ENCODE measurements around the gene GRIN2A.

Gene GRIN2A

DNA sequence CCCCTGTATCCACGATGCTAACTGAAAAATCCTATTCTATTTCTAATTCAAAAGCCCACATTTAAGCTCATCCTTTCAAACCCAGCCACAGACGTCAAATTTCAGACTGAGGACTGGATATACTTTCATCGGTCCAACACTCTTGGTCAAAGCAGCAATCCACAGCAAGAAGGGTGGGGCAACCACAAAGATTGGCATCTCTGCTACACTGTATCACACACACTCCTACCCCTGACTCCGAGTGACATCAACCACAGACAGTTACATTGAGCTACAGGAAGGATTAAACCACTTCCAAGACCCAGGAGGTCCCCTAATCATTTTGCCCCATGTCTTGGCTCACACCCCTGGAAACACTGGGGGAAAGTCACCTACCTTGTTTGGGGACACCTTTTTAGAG lies 61.3 kb downstream of the GRIN2A start:
- TF ChIP-seq ZFX (IDR thresholded peaks at IDR 0.05; ENCODE audit: borderline replicate concordance): no peak
- no peak overlapping the region for H3K27ac ChIP-seq

DNA sequence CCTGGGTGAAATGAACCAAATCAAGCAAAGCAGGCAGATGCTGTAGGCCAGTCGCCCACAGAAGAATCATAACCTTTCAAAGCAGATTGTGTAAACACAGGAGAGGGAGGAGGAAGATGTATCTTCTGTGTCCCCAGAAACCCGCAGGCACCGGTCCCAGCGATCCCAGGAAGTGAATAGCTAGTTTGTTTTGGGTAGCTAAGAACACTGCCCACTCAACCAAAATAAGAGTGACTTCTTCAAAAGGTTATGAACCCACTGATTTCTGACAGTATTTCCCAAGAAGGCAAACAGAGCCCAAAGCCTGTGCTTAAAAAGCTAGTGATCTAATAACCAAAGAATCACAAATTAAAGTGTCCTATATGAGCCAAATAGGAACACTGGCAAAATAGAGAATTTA lies 67.8 kb downstream of the GRIN2A start:
- TF ChIP-seq, protein P1, sequence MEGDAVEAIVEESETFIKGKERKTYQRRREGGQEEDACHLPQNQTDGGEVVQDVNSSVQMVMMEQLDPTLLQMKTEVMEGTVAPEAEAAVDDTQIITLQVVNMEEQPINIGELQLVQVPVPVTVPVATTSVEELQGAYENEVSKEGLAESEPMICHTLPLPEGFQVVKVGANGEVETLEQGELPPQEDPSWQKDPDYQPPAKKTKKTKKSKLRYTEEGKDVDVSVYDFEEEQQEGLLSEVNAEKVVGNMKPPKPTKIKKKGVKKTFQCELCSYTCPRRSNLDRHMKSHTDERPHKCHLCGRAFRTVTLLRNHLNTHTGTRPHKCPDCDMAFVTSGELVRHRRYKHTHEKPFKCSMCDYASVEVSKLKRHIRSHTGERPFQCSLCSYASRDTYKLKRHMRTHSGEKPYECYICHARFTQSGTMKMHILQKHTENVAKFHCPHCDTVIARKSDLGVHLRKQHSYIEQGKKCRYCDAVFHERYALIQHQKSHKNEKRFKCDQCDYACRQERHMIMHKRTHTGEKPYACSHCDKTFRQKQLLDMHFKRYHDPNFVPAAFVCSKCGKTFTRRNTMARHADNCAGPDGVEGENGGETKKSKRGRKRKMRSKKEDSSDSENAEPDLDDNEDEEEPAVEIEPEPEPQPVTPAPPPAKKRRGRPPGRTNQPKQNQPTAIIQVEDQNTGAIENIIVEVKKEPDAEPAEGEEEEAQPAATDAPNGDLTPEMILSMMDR (IDR thresholded peaks at IDR 0.05): no peak
- TF ChIP-seq ZFX (IDR thresholded peaks at IDR 0.05; ENCODE audit: borderline replicate concordance): no peak
- no peak overlapping the region for H3K27ac ChIP-seq

- no peak overlapping the region for H3K27ac ChIP-seq
- TF ChIP-seq, protein P1 (IDR thresholded peaks at IDR 0.05): no peak
- TF ChIP-seq ZFX (IDR thresholded peaks at IDR 0.05; ENCODE audit: borderline replicate concordance): no peak
Observed at GRCh38 chr16:10113248-10113647, 69.0 kb downstream of the GRIN2A start.

GRCh38 chr16:10112021-10112420 lies 70.2 kb downstream of the GRIN2A start:
- TF ChIP-seq ZFX (IDR thresholded peaks at IDR 0.05; ENCODE audit: borderline replicate concordance): no peak
- TF ChIP-seq, protein P1 (IDR thresholded peaks at IDR 0.05): no peak
- no peak overlapping the region for H3K27ac ChIP-seq

DNA sequence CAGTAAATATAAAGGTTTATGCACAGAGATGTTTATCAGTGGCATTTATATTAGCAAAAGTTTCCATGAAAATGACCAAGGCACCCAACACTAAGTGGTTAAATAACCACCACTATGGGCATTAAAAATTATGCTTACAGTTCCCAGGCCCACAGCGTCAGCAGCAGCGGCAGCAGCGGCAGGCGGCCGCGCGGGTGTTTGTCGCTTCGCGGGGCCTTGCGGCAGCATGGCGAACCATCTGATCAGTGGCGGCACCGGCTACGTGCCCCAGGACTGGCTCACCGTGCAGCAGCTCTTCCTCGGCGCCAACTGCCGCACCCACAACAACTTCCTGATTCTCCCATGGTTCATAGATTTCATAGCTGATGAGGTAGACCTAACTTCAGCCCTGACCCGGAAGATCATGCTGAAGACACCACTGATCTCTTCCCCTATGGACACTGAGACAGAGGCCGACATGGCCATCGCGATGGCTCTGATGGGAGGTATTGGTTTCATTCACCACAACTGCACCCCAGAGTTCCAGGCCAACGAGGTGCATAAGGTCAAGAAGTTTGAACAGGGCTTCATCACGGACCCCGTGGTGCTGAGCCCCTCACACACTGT lies 71.0 kb downstream of the GRIN2A start:
- TF ChIP-seq, protein P1 (IDR thresholded peaks at IDR 0.05): no peak
- TF ChIP-seq ZFX (IDR thresholded peaks at IDR 0.05; ENCODE audit: borderline replicate concordance): no peak
- H3K27ac ChIP-seq: no peak overlapping the region

DNA sequence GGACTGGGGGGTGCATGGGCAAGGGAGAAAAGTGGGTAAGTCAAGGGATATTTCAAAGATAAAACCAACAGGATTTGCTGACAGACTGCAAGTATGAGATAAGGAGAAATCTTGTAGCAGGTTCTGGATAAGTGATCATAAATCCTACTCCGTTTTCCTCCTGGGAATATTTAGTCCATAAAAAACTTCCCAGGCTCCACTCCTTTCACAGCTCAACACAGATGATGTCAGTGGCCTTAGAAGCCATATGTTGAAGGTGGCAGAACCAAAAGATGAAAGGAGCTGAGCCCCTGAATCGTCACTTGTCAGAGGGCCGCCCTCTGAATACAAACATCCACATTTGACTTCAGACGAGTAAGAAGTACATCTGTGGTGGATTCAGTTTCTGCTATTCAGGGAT lies 71.7 kb downstream of the GRIN2A start:
- no peak for TF ChIP-seq ZFX (IDR thresholded peaks at IDR 0.05; ENCODE audit: borderline replicate concordance)
- TF ChIP-seq, protein P1 (IDR thresholded peaks at IDR 0.05): no peak
- H3K27ac ChIP-seq: no peak overlapping the region

- H3K27ac ChIP-seq: no peak overlapping the region
- no peak for TF ChIP-seq ZFX (IDR thresholded peaks at IDR 0.05; ENCODE audit: borderline replicate concordance)
- TF ChIP-seq, protein P1 (IDR thresholded peaks at IDR 0.05): no peak
Observed at GRCh38 chr16:10107081-10107480, 75.1 kb downstream of the GRIN2A start.

GRCh38 chr16:10103700-10104099 lies 78.5 kb downstream of the GRIN2A start:
- H3K27ac ChIP-seq: no peak overlapping the region
- TF ChIP-seq, protein P1 (IDR thresholded peaks at IDR 0.05): no peak
- no peak for TF ChIP-seq ZFX (IDR thresholded peaks at IDR 0.05; ENCODE audit: borderline replicate concordance)
